NCI-H460 (cell line): ENCODE data around the gene DUSP8. TPM values are rescaled to one million over a fixed set of nuclear protein-coding genes. Genes with fewer than 3 reads are reported as not detected.

ENCODE experiments used
- DNase-seq: peaks from one replicate; pipeline ENCODE4 v3.0.0-alpha.2; 2016; ENCODE audit warnings: low read depth; ENCODE audit errors: extremely low read depth
- total RNA-seq: library from RNA; depleted of rRNA; stranded (reverse); fragments of >200 nt; shearing (Covaris generic); gene quantifications from 2 replicates; pipeline ENCODE4 v1.2.3, GENCODE V29; 2014

DUSP8 gene
- total RNA-seq, 1 experiment from 2014 or later, result 3.1 TPM

DNA sequence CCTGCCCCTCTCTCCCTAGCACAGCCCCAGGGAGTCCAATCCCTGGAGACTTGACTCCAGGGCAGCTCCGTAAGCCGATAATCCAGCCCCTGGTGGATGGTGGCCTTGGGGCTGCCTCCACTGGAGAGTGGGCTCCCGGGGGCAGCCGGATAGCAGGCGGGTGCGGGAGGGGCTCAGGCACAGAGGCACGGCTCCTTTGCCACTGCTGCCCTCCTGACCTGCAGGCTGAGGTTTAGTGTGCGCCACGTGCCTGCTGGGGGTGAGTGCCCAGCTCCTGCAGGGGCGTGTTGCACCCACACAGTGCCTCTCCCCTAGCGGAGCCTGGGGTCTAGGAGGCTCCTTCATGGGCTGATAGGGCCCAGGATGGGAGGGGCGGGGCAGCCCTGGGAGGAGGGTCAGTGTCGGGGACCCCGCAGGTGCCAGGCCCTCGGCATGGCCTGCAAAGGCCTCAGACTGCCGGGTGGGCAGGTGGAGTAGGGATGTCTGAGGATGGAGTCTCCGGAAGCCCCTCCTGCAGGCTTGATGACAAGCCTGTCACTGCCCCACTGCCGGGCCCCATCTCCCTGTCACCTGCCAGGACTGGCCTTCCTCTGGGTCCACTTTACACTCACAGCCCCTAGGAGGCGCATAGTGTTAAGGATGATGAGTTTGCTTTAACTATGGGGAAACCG, 5.6 kb downstream of the DUSP8 start:
- DNase-seq, result no peak

DNA sequence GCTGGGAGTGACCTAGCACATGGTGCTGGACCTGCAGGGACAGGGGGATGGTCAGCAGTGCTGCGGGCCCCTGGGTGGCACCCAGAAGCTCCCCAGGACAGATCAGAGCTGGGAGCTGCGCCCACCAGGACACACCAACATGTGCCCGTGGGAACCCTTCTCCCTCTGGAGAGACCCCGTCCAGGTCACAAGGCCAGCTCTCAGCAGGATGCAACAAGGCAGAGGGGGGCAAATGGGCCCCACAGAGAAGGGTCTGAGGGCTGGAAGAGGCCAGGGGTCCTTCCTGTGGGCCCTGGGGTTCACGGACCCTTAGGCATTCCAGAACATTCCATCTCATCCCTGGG, 6.2 kb downstream of the DUSP8 start:
- DNase-seq, result no peak

DNA sequence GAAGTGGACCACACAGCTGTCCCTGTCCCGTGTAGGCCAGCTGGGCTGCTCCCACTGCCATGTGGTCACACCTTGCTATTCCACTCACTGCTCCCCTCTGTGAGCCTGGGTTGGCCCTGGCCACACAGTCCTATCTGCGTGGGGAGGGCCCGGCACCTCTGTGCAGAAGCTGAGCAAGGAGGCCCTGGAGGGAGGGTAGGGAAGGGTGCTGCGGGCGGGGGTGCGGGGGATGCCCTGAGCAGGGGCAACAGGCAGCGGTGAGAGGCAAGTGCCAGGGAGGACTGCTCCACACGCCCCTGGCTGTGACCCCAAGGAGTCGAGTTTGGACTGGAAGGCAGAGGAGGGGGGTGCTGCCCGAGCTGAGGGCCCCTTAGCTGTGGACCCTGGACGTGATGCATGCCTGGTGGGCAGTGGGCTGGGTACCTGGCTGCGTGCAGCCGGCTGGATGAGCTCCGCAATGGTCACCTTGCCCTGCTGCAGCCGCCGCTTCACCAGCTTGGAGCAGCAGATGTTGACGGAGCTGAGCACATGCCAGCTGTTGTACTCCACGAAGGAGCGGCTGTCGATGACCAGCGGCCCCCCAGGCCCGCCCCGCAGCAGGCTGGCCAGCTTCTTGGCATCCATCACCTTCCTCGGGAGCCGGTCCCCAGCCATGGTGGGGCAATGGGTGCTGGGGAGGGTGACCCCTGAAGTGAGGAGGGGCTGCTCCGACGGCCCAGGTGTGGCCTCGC, 6.7 kb downstream of the DUSP8 start:
- no peak for DNase-seq

DNA sequence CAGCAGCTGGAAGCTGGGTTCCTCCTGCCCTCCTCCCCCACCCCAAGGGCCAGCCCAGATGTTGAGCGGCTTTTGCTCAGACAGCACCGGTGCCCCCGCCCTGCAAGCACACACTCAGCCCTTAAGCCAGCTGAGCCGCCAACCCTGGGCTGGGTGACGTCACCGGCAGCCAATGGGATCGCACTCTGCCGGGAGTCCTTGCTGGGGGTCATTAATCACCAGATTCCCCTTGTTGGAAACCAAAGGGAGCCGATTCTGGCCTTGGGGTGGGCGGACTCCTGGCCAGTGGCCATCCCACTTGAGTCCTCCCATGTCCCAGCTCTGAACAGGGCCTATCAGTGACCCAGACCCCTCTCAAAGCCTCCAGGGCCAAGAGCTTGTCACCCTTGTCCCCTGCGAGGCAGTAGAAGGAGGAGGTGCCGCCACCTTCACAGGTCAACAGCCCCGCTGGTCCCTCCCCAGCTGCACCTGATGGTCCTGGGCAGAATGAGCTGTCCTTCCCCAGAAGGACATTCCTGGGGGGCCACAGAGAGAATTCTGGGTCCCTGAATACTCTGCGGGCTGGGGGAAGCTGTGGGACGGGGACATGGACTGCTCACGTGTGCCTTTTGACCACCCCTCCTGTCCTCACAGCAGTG, 7.4 kb downstream of the DUSP8 start:
- DNase-seq, result no peak

DNA sequence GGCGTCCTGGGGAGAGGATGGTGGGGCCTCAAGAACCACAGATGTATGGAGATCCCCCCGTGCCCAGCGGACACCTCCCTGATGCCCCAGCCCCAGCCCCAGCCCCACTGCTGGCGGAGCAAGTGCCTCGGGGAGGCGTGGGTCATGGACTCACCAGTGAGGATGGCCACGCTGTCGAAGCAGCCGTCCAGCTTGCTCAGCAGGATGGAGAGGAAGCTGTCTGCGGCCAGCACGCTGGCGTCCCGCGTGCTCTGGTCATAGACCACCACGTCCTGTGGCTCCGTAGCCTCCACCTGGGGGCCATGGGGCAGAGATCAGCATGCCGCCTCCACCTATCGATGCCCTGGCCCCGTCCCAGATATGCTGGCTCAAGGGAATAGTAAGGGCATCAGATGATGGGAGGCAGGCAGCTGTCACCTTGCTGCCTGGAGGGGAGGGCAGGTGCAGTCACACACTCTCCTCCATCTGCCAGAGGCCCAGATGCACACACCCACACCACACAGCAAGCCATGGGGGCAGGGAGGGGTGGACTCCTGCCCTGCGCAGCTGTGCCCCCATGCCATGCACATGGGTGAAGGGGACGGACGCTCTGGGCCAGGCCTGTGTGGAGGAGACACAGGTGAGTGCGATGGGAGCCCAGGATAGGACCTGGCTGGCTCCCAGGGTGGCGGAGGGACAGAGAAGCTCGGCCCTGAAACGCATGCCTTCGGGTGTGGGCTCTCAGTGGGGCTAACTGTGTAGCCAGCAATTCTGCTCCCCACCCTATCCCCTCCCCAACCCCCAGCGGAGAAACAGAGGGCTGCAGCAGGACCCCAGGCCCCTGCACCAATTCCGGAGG, 8.2 kb downstream of the DUSP8 start:
- no peak for DNase-seq

DNA sequence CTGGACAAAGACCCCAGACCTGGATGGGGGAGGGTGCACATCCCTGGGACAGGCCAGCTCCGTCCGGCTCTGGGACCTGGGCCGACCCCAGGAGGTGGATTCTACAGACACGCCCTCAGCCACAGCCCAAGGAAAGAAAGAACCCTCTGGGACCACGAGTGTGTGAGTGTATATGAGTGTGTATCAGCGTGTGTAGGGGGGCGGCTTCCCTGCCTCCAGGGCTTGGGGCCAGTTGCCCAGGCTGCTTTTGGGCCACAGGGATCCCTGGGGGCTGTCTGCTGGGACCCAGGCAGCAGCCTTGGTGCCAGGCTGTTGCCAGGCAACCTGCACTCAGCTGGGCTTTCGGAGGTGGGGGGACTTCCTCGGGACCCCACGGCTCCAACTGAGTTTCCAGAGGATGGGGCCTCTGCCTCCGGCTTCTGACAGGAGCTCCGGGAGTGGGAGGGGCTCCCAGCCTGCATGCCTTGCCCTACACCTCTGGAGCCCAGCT, 8.9 kb downstream of the DUSP8 start:
- DNase-seq, result no peak

DNA sequence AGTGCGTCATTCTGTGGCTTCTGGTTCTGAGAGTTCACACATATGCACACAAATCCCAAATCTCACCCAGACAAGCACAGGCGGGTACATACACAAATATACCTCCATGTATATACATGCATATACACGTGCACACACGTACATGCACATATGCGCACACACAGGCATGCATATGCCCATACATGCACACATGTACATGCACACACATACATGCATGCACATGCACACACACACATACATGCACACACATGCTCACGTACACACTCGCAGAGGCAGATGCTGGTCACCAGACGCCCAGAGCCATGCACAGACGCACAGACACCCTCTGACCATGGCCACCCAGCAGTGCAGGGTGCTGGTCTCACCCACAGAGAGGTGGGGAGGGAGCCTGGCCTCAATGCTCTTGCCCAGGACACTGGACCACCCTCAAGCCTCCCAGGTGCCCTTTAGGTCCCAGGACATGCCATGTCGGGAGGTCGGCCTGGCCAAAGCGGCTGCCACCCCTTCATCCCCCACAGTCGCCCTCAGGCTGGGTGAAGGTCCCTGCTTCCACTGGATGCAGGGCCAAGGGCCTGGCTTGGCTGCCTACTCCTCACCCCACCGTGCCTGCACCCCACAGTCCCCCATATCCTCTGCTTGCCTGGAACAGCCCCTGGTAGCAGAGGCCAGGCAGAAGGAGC, 9.5 kb downstream of the DUSP8 start:
- DNase-seq, result no peak

DNA sequence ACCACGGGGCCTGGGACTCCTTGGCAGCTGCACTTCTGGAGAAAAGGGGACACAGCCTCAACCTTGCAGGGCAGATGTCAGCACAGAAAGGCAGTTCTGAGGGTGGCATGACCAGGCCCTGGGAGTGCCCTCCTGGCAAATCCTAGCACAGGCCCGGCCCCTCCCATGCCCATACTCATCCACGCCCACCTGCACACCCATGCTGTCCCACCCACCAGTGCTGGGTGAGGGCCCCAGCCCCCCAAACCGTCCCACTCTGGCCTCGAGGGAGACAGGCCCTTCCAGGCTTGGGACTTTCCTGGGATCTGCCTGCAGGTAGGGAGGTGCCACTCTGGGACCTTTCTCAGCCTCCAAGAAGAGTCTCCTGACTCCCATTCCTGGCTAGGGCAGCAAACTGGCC, 10.1 kb downstream of the DUSP8 start:
- DNase-seq, result no peak

DNA sequence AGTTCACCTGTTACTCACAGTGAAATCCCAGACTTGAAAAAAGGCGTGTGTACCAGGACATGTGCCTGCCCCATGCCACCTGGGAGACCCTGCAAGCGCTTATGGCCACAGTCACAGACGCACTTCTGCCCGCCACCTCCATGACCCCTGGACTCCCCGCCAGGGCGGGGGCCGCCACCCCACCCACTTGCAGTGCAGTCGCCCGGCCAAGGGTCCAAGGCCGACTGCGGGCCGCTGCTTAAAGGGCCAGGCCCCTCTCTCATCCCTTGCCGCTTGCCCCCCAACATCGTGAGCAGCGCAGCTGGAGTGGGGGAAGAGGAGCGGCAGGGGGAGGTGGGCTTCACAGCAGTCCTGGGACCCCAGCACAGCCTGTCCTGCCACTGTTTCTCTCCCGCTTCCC, 10.8 kb downstream of the DUSP8 start:
- DNase-seq, result no peak

DNA sequence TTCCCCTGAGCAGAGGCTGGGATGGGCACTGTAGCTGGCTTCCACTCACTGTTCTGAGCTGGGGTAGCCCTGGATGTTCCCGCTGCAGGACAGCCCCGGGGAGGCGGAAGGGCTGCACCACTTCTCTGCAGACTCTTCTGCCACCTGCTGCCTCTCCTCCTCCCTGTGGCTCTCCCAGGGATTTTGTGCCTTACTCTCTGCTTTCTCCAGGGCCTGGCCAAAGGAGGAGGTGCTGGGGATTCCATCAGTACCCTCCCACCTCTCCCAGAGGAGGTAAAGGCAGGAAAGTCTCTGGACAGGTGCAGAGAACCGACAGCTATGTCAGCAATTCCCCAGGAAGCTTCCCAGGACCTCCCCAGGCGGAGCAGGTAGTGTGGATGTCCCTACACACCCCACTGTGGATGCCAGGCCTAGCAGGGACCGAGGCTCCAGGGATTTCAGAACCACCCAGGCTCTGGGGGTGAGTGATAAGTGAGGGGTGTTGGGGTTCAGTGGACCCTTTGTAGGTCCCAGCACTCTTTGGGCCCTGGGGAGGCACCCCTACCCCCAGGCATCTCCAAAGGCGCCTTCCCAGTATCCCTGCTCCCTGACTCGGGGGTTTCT, 11.3 kb downstream of the DUSP8 start:
- no peak for DNase-seq

DNA sequence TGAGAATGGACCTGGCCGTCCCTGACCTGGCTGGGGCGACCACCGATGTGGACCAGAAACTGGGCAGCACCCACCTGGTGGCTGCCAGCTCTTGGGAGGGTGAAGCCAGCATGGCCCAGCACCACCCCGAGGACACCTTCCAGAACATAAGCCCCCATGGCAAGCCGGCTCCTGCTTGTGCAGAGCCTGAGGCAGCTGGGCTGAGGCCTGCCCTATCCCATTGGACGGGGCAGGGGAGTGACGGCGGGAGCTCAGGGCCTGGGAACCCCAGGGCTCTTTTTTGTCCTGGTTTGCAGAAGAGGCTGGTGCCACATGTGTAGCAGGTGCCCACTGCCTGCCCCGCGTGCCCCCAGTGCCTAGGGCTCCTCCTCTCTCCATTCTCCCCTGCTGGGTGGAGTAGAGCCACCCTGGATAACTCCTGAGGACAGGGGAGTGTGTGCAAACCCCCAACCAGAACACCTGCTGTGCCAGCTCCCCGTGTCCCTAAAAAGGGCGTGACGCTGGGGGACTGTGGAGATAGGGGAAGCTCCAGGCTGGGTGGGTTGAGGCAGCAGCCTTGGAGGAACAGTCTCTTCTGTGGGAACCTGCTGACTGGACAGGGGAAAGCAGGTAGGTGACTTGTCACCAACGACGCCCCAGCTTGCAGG, 11.9 kb downstream of the DUSP8 start:
- DNase-seq, result no peak

DNA sequence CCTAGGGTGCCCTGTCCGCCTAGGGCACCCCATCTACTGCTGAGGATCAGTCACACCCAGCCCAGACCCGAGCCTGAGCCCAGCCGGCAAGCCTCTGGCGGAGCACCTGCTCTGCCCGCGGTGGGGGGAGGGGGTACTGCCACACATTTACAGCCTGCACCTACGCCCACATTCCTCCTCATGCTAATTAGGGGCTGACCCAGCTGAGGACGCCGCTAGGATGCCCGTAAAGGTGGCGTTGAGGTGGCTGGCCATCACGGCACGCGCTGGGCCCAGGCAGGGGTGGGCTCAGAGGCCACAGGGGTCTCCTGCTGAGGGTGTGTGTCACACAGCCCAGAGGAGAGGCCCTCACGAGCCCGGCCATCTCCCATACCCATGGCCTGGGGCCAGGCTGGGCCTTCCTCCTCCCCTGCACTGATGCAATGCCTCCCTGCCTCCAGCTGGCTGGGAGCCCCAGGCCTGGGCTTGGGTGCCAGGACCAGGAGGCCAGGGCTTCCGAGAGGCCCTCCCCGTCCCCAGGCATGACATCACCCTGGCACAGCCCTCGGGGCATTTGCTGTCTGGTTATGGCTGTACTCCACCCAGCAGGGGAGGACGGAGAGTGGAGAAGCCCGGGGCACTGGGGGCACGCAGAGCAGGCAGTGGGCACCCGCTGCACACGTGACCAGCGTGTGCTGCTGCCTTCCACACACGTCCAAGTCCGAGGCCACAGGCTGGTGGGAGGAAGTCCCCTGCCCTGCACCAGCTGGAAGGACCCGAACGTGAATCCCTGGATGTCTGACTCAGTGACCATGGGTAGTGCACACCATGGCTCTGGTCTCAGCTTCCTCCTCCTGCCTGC, 12.7 kb downstream of the DUSP8 start:
- DNase-seq, result peak; percentile 74

DNA sequence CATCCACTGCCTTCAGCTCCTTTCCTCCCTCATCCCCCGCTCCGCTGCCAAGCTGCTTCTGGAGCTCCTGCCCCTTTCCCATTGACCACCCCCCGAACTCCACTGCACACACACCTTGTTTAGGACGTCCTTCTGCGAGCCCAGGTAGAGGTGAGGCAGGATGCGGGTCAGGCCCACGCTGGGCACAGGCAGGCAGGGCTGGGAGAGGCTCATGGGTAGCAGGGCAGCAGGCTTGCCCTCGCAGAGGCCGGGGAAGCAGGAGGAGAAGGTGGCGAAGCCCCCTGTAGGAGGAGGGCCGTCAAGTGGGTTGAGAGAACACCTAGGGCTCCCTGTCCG, 13.3 kb downstream of the DUSP8 start:
- DNase-seq, result no peak

DNA sequence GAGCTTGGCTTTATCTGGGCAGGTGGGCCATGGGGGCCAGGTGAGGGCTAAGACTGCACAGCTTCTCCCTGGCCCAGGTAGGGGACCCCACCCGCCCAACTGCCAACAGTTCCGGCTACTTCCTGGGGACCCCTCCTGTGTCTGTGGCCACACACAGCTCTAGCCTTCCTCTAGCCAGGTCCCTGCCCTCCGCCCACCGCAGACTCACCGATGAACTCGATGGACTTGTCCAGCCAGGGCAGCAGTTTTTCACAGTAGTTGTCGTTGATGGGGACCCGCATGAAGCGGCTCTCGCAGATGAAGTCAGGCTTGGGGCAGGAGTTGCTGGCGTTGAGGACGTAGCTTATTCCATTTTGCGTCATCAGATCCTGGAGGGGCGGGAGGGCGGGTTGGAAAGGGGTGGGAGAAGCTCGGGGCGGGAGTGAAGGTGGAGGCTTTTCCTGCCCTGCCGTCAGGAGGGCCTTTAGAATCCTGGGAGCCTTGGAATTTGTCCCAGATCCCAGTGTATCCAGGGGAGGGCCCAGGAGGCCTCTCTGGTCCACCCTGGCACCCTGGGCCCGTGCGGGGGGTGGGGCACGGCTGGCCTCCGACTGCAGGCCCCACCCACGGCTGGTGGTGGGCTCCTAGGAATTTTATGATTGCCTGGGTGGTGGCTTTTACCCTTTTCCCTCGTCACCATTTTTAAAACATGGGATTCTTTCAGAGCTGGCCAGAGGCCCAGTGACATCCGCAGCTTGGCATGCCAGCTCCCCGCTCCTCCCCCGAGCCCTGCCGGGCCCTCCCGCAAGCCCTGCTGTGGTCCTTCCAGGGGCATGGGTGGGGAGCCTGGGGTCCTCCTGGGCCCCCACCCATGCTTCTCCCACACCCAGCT, 13.9 kb downstream of the DUSP8 start:
- DNase-seq, result no peak

DNA sequence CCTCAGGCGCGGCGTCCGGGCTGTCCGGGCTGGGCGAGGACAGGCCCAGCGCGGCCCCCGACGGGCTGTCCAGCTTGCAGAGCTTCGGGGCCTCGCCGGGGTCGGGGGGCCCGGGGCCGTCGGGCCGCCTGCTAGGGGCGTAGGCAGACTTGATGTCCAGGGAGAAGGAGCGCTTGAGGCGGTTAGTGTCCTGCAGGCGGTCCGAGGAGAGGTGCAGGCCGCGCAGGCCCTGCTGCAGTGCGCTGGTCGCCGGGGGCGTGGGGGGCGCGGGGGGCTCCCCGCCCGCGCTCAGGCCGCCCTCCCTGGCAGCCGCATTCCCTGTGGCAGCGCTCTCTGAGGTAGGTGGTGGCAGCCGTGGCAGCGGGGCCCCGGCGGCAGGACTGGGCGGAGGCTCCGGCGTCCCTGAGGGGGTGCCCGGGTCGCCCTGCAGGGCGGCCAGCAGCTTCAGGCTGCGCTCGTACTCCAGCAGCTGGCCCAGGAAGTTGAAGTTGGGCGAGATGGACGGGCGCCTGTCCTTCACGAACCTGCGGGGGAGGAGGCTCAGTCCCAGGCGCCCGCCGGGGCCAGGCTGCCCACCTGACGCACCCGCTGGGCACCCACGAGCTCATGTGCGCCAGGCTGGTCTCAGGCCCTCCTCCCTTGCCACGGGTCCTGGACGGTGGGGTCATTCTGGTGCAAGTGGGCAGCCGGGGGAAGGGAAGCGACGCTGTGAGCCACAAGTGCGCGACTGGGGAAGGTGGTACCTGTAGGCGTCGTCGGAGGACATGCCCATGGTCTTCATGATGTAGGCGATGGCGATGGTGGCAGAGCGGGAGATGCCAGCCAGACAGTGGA, 14.8 kb downstream of the DUSP8 start:
- DNase-seq, result no peak

DNA sequence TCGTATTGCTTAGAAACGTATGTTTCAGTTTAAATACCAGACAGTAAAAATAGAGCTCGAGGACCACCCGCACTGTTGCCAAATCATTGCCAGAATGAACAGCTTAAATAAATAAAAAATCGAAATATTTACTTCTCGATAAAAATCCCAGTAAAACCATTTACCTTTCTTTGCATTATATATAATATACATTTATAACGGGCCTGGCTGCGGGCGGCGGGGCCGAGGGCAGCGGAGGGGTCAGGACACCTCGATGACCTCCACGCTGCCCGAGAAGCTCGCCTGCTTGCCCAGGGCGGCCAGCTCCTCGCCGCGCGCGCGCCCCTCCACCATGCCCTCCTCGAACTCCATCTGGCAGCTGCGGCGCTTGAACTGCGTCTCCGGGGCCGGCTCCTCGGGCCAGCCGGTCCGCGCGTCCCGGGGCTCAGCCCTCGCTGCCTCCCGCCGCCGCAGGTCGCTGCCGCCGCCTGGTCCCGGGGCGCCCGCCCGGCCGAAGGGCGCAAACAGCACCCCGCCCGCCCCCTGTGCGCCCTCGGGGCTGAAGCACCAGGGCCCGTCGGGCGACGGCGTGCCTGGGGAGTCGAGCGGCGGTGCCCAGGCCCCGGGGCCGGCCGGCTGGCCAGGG, 15.7 kb downstream of the DUSP8 start:
- DNase-seq, result no peak
